Bronchial epithelial cell (primary cell): ENCODE measurements around the gene WDR18. TPM values are rescaled to one million over a fixed set of nuclear protein-coding genes. Genes with fewer than 3 reads are reported as not detected.
A peak's percentile ranks its signal among the peaks of the same experiment; 100 is the strongest.

Experiments used
- DNase-seq: peaks from one replicate; pipeline ENCODE4 v3.0.0-alpha.2; 2010; ENCODE audit warnings: low read depth
- FAIRE-seq: peaks from 2 replicates; lab custom pipeline; 2011; peaks lifted over from hg19 to GRCh38; lab: Jason Lieb, UNC
- H3K27me3 ChIP-seq: 2 replicates; pipeline ENCODE4 v1.5.1; 2011; ENCODE audit warnings: low read length; ENCODE audit not compliant: control insufficient read depth, insufficient read depth
- H3K36me3 ChIP-seq: 2 replicates; pipeline ENCODE4 v1.5.1; 2011; ENCODE audit warnings: low read length; ENCODE audit not compliant: control insufficient read depth, insufficient read depth
- H3K4me3 ChIP-seq: 2 replicates; pipeline ENCODE4 v1.5.1; 2011; ENCODE audit warnings: mild to moderate bottlenecking, low read depth, low read length, control low read depth
- total RNA-seq: library from RNA; depleted of rRNA; stranded (reverse); fragments of >200 nt; gene quantifications from 2 replicates; pipeline ENCODE4 v1.2.1, GENCODE V29; 2014
- TF ChIP-seq, protein P1 (sequence below): IDR thresholded peaks from 2 replicates; pipeline ENCODE4 v1.5.1; 2011; ENCODE audit warnings: mild to moderate bottlenecking, moderate library complexity, low read length, control low read depth, inconsistent platforms; ENCODE audit not compliant: insufficient read depth, severe bottlenecking

The WDR18 gene
- total RNA-seq, 1 donor from 2014 or later: 36.3 TPM

DNA sequence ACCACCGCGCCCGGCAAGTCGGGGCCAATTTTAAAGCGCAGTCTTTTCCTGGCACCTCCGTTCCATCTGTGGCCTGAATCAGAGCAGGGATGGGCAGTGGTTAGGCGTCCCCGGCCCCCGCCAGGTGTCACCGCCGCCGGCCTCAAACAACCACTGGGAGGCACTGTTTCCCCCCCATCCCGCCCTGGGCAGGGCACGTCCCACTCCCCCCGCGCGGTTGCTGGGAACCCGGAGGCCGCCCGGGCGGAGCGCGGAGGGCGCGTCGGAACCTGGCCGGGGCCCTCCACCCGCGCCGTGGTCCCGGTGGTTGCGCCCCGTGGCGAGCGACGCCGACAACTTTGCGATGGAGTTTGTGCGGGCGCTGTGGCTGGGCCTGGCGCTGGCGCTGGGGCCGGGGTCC is 15.9 kb downstream of the WDR18 start, which contains the start of gene GRIN3B:
Gene GRIN3B, plus strand, starts transcription at position 325 of the 400 bp plus-strand sequence. Its CDS starts 19 bp downstream, at position 344.
- H3K27me3 ChIP-seq: peaks cover 12% of the 10 kb centered on the region
- H3K36me3 ChIP-seq: no peaks in the 10 kb centered on the region
- H3K4me3 ChIP-seq: peak within 1 kb of the TSS; percentile 20
- TF ChIP-seq, protein P1, sequence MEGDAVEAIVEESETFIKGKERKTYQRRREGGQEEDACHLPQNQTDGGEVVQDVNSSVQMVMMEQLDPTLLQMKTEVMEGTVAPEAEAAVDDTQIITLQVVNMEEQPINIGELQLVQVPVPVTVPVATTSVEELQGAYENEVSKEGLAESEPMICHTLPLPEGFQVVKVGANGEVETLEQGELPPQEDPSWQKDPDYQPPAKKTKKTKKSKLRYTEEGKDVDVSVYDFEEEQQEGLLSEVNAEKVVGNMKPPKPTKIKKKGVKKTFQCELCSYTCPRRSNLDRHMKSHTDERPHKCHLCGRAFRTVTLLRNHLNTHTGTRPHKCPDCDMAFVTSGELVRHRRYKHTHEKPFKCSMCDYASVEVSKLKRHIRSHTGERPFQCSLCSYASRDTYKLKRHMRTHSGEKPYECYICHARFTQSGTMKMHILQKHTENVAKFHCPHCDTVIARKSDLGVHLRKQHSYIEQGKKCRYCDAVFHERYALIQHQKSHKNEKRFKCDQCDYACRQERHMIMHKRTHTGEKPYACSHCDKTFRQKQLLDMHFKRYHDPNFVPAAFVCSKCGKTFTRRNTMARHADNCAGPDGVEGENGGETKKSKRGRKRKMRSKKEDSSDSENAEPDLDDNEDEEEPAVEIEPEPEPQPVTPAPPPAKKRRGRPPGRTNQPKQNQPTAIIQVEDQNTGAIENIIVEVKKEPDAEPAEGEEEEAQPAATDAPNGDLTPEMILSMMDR: peak; percentile 67
- FAIRE-seq: no peak
- peak; percentile 33 for DNase-seq

DNA sequence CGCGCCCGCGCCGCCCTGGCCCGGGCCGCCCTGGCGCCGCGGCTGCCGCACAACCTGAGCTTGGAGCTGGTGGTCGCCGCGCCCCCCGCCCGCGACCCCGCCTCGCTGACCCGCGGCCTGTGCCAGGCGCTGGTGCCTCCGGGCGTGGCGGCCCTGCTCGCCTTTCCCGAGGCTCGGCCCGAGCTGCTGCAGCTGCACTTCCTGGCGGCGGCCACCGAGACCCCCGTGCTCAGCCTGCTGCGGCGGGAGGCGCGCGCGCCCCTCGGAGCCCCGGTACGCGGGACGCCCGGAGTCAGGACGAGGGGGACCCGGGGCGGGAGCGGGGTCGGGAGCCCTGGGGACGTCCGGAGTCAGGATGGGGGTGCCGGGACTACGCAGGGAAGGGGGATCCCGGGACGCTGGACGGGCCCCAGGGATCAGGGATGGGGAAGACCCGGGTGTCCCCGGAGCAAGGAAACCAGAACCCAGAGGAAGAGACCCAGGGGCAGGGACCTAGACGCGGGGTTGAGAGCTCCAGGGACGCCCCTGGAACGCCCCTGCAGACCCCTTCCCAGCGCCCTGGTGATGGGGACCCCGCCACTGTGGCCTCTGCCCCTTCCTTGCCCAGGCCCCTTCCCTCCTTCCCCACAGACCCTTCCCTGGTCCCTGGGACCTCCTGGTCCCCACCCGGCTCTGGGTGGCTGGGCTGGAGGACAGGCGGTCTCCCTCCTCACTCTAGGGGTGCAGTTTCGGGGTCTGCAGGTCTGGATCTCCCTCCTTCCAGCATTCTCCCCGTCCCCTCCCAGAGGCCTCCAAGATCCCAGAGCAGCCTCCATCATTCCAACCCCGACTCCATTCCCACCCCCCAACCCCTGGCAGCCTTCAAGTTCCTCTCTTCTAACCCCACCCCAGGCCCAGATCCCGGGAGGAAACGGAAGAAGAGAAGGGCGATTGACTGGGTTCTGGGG is 16.7 kb downstream of the WDR18 start:
- no peak for FAIRE-seq
- Histone ChIP-seq H3K27me3 (peaks cover 12% of the 10 kb centered on the region), H3K4me3 (no peak overlapping the region), H3K36me3 (no peaks in the 10 kb centered on the region)
- TF ChIP-seq, protein P1: no peak
- no peak for DNase-seq

DNA sequence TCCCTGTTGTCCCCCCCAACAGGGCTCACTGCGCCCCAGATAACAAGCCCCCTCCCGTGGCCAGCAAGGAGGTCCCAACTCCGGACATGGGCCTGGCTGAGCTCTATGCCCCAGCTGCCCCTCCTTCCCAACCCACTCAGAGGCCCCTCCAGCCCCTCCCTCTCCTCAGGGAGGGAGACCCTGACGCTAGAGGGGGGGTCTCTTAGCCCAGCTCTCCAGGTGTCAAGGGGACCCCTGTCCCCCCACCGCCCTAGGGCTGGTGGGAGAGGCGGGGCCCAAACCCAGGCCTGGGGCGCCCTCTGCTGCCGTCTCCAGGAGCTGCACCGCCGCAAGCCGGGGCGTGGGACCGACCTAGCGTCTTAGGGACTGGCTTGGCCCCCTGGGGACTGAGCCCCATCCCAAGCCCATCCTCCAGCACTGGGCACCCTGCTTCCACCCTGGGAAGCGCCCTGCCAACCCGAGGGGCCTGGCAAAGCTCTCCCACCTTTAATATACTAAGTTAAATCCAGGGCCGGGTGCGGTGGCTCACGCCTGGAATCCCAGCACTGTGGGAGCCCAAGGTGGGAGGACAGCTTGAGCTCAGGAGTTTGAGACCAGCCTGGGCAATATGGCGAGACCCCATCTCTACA is 17.5 kb downstream of the WDR18 start:
- DNase-seq: no peak
- Histone ChIP-seq H3K27me3 (peaks cover 12% of the 10 kb centered on the region), H3K36me3 (no peaks in the 10 kb centered on the region), H3K4me3 (no peak overlapping the region)
- FAIRE-seq: no peak
- TF ChIP-seq, protein P1: peak; percentile 88

DNA sequence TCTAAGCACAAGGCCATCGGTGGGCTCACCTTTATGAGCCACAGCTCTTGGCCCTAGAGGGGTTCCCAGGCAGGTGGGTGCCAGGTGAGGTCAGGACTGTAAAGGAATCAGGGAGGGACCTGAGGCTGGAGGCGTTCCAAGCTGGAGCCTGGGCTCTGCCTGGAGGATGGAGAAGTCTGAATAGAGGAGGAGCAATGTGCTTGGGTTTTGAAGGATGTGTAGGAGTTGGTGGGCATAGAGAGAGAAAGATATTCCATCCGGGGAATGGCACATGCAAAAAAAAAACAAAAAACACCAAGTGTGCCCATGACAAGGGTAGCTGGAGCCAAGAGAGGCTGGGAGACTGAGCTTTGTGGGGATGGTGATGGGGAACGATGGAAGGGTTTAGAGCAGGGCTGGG is 18.5 kb downstream of the WDR18 start:
- Histone ChIP-seq H3K36me3 (no peaks in the 10 kb centered on the region), H3K27me3 (peaks cover 10% of the 10 kb centered on the region), H3K4me3 (no peak overlapping the region)
- FAIRE-seq (no peak), DNase-seq (no peak)
- TF ChIP-seq, protein P1: no peak

DNA sequence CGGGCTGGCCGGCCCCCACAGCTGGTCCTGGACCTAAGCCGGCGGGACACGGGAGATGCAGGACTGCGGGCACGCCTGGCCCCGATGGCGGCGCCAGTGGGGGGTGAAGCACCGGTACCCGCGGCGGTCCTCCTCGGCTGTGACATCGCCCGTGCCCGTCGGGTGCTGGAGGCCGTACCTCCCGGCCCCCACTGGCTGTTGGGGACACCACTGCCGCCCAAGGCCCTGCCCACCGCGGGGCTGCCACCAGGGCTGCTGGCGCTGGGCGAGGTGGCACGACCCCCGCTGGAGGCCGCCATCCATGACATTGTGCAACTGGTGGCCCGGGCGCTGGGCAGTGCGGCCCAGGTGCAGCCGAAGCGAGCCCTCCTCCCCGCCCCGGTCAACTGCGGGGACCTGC is 19.1 kb downstream of the WDR18 start:
- DNase-seq: no peak
- Histone ChIP-seq H3K4me3 (no peak overlapping the region), H3K27me3 (peaks cover 10% of the 10 kb centered on the region), H3K36me3 (no peaks in the 10 kb centered on the region)
- FAIRE-seq: no peak
- TF ChIP-seq, protein P1: no peak
